ENCODE measurements around the gene CDH12. TPM values are rescaled to one million over a fixed set of nuclear protein-coding genes. Genes with fewer than 3 reads are reported as not detected.

Gene CDH12
- polyA plus RNA-seq, 2 of the 4 experiments (the other 2 are of a cell fraction) = 0.04 TPM; not detected in 1

GRCh38 chr5:22899341-22899740 is 46.2 kb upstream of the CDH12 start:
- no peak for FAIRE-seq
- no peak for TF ChIP-seq KDM5A (IDR thresholded peaks at IDR 0.05)
- TF ChIP-seq RNF2 (IDR thresholded peaks at IDR 0.05; ENCODE audit: borderline replicate concordance, low read depth) = no peak
- no peak for TF ChIP-seq RAD21 (conservative IDR thresholded peaks at IDR 0.05 in 1 of 2, IDR thresholded peaks at IDR 0.05 in 1 of 2)
- ChIA-PET CTCF (interaction anchor here (0.7 kb wide), 1 partner anchor 75 kb away, joined by 3 read pairs; no protein-coding TSS in a partner anchor), POLR2A (no interaction called here)
- 21% methylated on average over 8 of the region's 8 CpGs for WGBS (ENCODE audit: missing lambda C conversion rate)
- H3K4me2 ChIP-seq = no peak overlapping the region
- no peaks in the 10 kb centered on the region for H3K9me3 ChIP-seq
- no peak overlapping the region for H3K4me3 ChIP-seq
- DNase-seq (ENCODE audit: low read depth in 1 of 2, low spot score in 1 of 2) = no peak
- ATAC-seq = no peak
- no peaks in the 10 kb centered on the region for H3K4me1 ChIP-seq
- H3K27ac ChIP-seq = no peak overlapping the region

- CTCF ChIA-PET = no interaction called here
- no peaks in the 10 kb centered on the region for H3K4me1 ChIP-seq
- H3K27ac ChIP-seq = no peak overlapping the region
- no peaks in the 10 kb centered on the region for H3K9me3 ChIP-seq
- no peak for DNase-seq (ENCODE audit: low read depth in 1 of 2, low spot score in 1 of 2)
- H3K4me3 ChIP-seq = no peak overlapping the region
- ATAC-seq = no peak
- WGBS (ENCODE audit: missing lambda C conversion rate) = 10% methylated on average over 5 of the region's 5 CpGs
- no peak for TF ChIP-seq TFCP2L1 (CRISPR knock-in tag; IDR thresholded peaks at IDR 0.05)
- POLR2A ChIA-PET = no interaction called here
- no peak for FAIRE-seq
- H3K4me2 ChIP-seq = no peak overlapping the region
Measured at GRCh38 chr5:22896152-22896551, 43.0 kb upstream of the CDH12 start.

- Histone ChIP-seq H3K9me3 (no peaks in the 10 kb centered on the region), H3K27ac (no peak overlapping the region), H3K4me1 (no peaks in the 10 kb centered on the region), H3K4me2 (no peak overlapping the region), H3K4me3 (no peak overlapping the region)
- no peak for FAIRE-seq
- DNase-seq (ENCODE audit: low read depth in 1 of 2, low spot score in 1 of 2) = no peak
- ChIA-PET CTCF (no interaction called here), POLR2A (no interaction called here)
- 15% methylated on average over 4 of the region's 4 CpGs for WGBS (ENCODE audit: missing lambda C conversion rate)
- no peak for ATAC-seq
- TF ChIP-seq MYC (IDR thresholded peaks at IDR 0.05; ENCODE audit: borderline replicate concordance, low read length) (no peak), RAD21 (conservative IDR thresholded peaks at IDR 0.05 in 1 of 2, IDR thresholded peaks at IDR 0.05 in 1 of 2) (no peak), JUNB (IDR thresholded peaks at IDR 0.05) (no peak), NPAS2 (CRISPR knock-in tag; IDR thresholded peaks at IDR 0.05; ENCODE audit: borderline replicate concordance) (no peak), BCL3 (IDR thresholded peaks at IDR 0.05) (no peak), CEBPB (IDR thresholded peaks at IDR 0.05) (no peak), FOSL2 (IDR thresholded peaks at IDR 0.05) (no peak), FOSL2 (CRISPR knock-in tag; IDR thresholded peaks at IDR 0.05) (no peak), SMC3 (IDR thresholded peaks at IDR 0.05) (no peak), HOXA7 (CRISPR knock-in tag; IDR thresholded peaks at IDR 0.05) (no peak), HOXB5 (CRISPR knock-in tag; IDR thresholded peaks at IDR 0.05) (no peak), HEYL (CRISPR knock-in tag; IDR thresholded peaks at IDR 0.05) (no peak), JUN (IDR thresholded peaks at IDR 0.05) (no peak), TFCP2L1 (CRISPR knock-in tag; IDR thresholded peaks at IDR 0.05) (no peak), RARB (CRISPR knock-in tag; IDR thresholded peaks at IDR 0.05) (no peak), KDM1A (IDR thresholded peaks at IDR 0.05; ENCODE audit: low read depth) (no peak), PHF8 (IDR thresholded peaks at IDR 0.05; ENCODE audit: borderline replicate concordance, low read depth) (no peak), NFE2L2 (conservative IDR thresholded peaks at IDR 0.05; ENCODE audit: low read length) (no peak), RCOR1 (IDR thresholded peaks at IDR 0.05; ENCODE audit: low read depth, low read length) (no peak)
- TF ChIP-seq, protein P1, sequence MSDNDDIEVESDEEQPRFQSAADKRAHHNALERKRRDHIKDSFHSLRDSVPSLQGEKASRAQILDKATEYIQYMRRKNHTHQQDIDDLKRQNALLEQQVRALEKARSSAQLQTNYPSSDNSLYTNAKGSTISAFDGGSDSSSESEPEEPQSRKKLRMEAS (IDR thresholded peaks at IDR 0.05) = no peak
- TF ChIP-seq, protein P2, sequence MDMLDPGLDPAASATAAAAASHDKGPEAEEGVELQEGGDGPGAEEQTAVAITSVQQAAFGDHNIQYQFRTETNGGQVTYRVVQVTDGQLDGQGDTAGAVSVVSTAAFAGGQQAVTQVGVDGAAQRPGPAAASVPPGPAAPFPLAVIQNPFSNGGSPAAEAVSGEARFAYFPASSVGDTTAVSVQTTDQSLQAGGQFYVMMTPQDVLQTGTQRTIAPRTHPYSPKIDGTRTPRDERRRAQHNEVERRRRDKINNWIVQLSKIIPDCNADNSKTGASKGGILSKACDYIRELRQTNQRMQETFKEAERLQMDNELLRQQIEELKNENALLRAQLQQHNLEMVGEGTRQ (IDR thresholded peaks at IDR 0.05) = no peak
Measured at GRCh38 chr5:22892441-22892840, 39.3 kb upstream of the CDH12 start.
